ENCODE data around the gene SMCO2. TPM values are rescaled to one million over a fixed set of nuclear protein-coding genes. Genes with fewer than 3 reads are reported as not detected.
"Not testable (repeated sequence)": the region's sequence is repeated elsewhere in the genome, so short reads cannot be mapped to it uniquely, and the experiment has no call there.

SMCO2 gene
- total RNA-seq, 6 experiments from 2014 or later = not detected

GRCh38 chr12:27542628-27543027, 96.1 kb downstream of the SMCO2 start:
- Mint-ChIP-seq H3K9me3 (no peaks in the 10 kb centered on the region), H3K4me1 (ENCODE audit: low read depth) (peaks cover 85% of the 10 kb centered on the region), H3K27me3 (ENCODE audit: insufficient read depth) (no peaks in the 10 kb centered on the region), H3K36me3 (ENCODE audit: low read depth) (peaks cover 17% of the 10 kb centered on the region), H3K4me3 (peak overlapping the region; percentile 61), H3K27ac (peak overlapping the region; percentile 83)
- TF ChIP-seq CTCF (IDR thresholded peaks at IDR 0.05) = no peak
- DNase-seq = peak; percentile 94

- not testable (repeated sequence) for DNase-seq; H3K27me3 Mint-ChIP-seq (ENCODE audit: insufficient read depth); H3K4me3 Mint-ChIP-seq; H3K9me3 Mint-ChIP-seq; H3K27ac Mint-ChIP-seq
- H3K4me1 Mint-ChIP-seq (ENCODE audit: low read depth) = peaks cover 88% of the 10 kb centered on the region
- peaks cover 12% of the 10 kb centered on the region for H3K36me3 Mint-ChIP-seq (ENCODE audit: low read depth)
Observed at GRCh38 chr12:27544858-27545257, 98.3 kb downstream of the SMCO2 start.

GRCh38 chr12:27545665-27546064, 99.1 kb downstream of the SMCO2 start:
- TF ChIP-seq CTCF (IDR thresholded peaks at IDR 0.05) = no peak
- H3K36me3 Mint-ChIP-seq (ENCODE audit: low read depth) = peaks cover 16% of the 10 kb centered on the region
- H3K4me1 Mint-ChIP-seq (ENCODE audit: low read depth) = peaks cover 88% of the 10 kb centered on the region
- no peak for DNase-seq
- no peaks in the 10 kb centered on the region for H3K9me3 Mint-ChIP-seq
- H3K27ac Mint-ChIP-seq = no peak overlapping the region; the same call in 1 of the 2 replicates
- H3K27me3 Mint-ChIP-seq (ENCODE audit: insufficient read depth) = no peaks in the 10 kb centered on the region
- no peak overlapping the region for H3K4me3 Mint-ChIP-seq

GRCh38 chr12:27547592-27547991, 101.1 kb downstream of the SMCO2 start:
- H3K27me3 Mint-ChIP-seq (ENCODE audit: insufficient read depth) = no peaks in the 10 kb centered on the region
- TF ChIP-seq CTCF (IDR thresholded peaks at IDR 0.05) = no peak
- no peak for DNase-seq
- peak overlapping the region; percentile 97; the same call in 1 of the 2 replicates for H3K27ac Mint-ChIP-seq
- no peaks in the 10 kb centered on the region for H3K9me3 Mint-ChIP-seq
- peaks cover 79% of the 10 kb centered on the region for H3K4me1 Mint-ChIP-seq (ENCODE audit: low read depth)
- H3K4me3 Mint-ChIP-seq = no peak overlapping the region
- peaks cover 22% of the 10 kb centered on the region for H3K36me3 Mint-ChIP-seq (ENCODE audit: low read depth)

GRCh38 chr12:27548301-27549199, 102.0 kb downstream of the SMCO2 start:
- Mint-ChIP-seq H3K27ac (peak overlapping the region; percentile 97), H3K9me3 (no peaks in the 10 kb centered on the region), H3K36me3 (ENCODE audit: low read depth) (peaks cover 30% of the 10 kb centered on the region), H3K4me1 (ENCODE audit: low read depth) (peaks cover 79% of the 10 kb centered on the region), H3K27me3 (ENCODE audit: insufficient read depth) (peaks cover 2% of the 10 kb centered on the region; the same call in 1 of the 2 replicates), H3K4me3 (peak overlapping the region; percentile 85)
- DNase-seq = no peak
- no peak for TF ChIP-seq CTCF (IDR thresholded peaks at IDR 0.05)

- Mint-ChIP-seq H3K36me3 (ENCODE audit: low read depth) (peaks cover 30% of the 10 kb centered on the region), H3K9me3 (no peaks in the 10 kb centered on the region), H3K27ac (peak overlapping the region; percentile 97), H3K27me3 (ENCODE audit: insufficient read depth) (peaks cover 2% of the 10 kb centered on the region; the same call in 1 of the 2 replicates), H3K4me3 (peak overlapping the region; percentile 85), H3K4me1 (ENCODE audit: low read depth) (peaks cover 83% of the 10 kb centered on the region)
- TF ChIP-seq CTCF (IDR thresholded peaks at IDR 0.05) = no peak
- peak; percentile 86 for DNase-seq
Observed at GRCh38 chr12:27549236-27549800, 102.8 kb downstream of the SMCO2 start.

Data from HFFc6 (cell line).